Astrocyte of the cerebellum (primary cell): Measurements from ENCODE around the gene AANAT.

Experiments
- DNase-seq: peaks from one replicate; pipeline ENCODE4 v3.0.0-alpha.2; 2011; ENCODE audit warnings: low read depth
- H3K4me3 ChIP-seq: 2 replicates; pipeline ENCODE4 v1.5.1; 2011; ENCODE audit warnings: mild to moderate bottlenecking, low read depth, low read length, moderate library complexity
- in situ Hi-C: cut with HindIII; loops from 2 replicates; pipeline ENCODE4 v1.10.0; 2017; ENCODE audit warnings: low sequenced_read_pairs
- TF ChIP-seq, protein P1 (sequence below): IDR thresholded peaks from 2 replicates; pipeline ENCODE4 v1.5.1; 2012; ENCODE audit warnings: low read length, low read depth, moderate library complexity, mild to moderate bottlenecking; ENCODE audit errors: missing control alignments

Gene AANAT

DNA sequence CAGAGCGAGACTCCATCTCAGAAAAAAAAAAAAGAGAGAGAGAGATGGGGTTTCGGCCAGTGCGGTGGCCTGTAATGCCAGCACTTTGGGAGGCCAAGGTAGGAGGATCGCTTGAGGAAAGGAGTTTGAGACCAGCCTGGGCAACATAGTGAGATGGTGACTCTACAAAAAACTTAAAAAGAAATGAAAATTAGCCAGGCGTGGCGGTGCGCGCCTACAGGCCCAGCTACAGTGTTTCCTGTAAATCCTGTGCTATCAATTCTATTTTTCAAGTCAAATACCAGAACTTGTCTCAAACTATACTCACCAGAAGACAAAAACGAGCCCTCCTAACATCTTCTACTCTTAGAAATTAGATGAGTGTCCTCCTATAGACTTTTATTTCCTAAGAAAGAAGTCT is 33.7 kb upstream of the AANAT start:
- H3K4me3 ChIP-seq, result no peak overlapping the region
- TF ChIP-seq, protein P1, sequence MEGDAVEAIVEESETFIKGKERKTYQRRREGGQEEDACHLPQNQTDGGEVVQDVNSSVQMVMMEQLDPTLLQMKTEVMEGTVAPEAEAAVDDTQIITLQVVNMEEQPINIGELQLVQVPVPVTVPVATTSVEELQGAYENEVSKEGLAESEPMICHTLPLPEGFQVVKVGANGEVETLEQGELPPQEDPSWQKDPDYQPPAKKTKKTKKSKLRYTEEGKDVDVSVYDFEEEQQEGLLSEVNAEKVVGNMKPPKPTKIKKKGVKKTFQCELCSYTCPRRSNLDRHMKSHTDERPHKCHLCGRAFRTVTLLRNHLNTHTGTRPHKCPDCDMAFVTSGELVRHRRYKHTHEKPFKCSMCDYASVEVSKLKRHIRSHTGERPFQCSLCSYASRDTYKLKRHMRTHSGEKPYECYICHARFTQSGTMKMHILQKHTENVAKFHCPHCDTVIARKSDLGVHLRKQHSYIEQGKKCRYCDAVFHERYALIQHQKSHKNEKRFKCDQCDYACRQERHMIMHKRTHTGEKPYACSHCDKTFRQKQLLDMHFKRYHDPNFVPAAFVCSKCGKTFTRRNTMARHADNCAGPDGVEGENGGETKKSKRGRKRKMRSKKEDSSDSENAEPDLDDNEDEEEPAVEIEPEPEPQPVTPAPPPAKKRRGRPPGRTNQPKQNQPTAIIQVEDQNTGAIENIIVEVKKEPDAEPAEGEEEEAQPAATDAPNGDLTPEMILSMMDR, result no peak
- no peak for DNase-seq
- in situ Hi-C loops, result no loop called here

DNA sequence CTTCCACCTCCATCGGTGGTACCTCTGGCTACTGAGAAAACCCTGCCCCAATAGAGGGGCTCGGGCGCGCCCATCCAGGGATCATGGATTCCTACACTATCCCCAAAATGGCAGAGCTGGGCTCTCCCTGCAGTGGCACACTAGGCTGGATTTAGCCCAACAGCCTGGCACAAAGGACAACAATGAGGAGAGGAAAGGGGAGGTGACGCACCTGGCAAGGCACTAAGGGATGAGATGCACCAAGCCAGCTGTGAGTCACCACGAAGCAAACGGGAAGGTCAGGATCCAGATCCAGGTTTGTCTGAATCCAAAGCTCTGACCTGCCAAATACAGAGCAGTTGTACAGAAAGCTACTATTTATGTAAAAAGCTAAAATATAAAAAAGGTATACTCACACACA is 32.5 kb upstream of the AANAT start:
- TF ChIP-seq, protein P1, result no peak
- in situ Hi-C loops, result no loop called here
- DNase-seq, result no peak

DNA sequence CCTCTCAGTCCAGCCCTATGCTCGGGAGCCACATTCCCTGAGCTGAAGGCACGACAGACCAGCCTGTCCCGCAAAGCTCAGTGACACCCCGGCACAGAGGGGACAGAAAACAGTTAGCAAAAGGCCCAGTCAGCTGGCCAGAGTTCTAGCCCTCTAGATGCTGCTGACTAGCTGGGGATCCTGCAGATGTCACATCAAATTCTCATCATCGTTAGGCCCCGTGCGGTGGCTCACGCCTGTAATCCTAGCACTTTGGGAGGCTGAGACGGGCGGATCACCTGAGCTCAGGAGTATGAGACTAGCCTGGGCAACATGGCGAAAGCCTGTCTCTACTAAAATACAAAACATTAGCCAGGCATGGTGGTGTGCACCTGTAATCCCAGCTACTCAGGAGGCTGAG is 31.7 kb upstream of the AANAT start:
- no peak overlapping the region for H3K4me3 ChIP-seq
- no peak for DNase-seq
- in situ Hi-C loops, result no loop called here
- TF ChIP-seq, protein P1, result no peak

More for the DNA sequence above, 32.5 kb upstream of the AANAT start:
- no peak overlapping the region for H3K4me3 ChIP-seq

GRCh38 chr17:76437467-76438402 is 29.7 kb upstream of the AANAT start:
- H3K4me3 ChIP-seq, result no peak overlapping the region
- DNase-seq, result no peak
- TF ChIP-seq, protein P1, result no peak

GRCh38 chr17:76438906-76439305 is 28.5 kb upstream of the AANAT start:
- TF ChIP-seq, protein P1, result no peak
- no peak for DNase-seq
- no peak overlapping the region for H3K4me3 ChIP-seq
- in situ Hi-C loops, result no loop called here

More at GRCh38 chr17:76437467-76438402, 29.7 kb upstream of the AANAT start:
- in situ Hi-C loops, result no loop called here

GRCh38 chr17:76439314-76439928 is 28.0 kb upstream of the AANAT start:
- DNase-seq, result no peak
- TF ChIP-seq, protein P1, result no peak
- in situ Hi-C loops, result no loop called here
- H3K4me3 ChIP-seq, result no peak overlapping the region
